Neural progenitor cell (in vitro differentiated cells): ENCODE results near the gene AP1S1. TPM values are rescaled to one million over a fixed set of nuclear protein-coding genes. Genes with fewer than 3 reads are reported as not detected.
A peak's percentile ranks its signal among the peaks of the same experiment; 100 is the strongest.
"Not testable (repeated sequence)": the region's sequence is repeated elsewhere in the genome, so short reads cannot be mapped to it uniquely, and the experiment has no call there.

Source experiments
- DNase-seq: peaks from one replicate; pipeline ENCODE4 v3.0.0-alpha.2; 2016; ENCODE audit warnings: low spot score
- H2AFZ ChIP-seq: fragments of 200-600 bp; sonication (generic); replicated peaks from 2 replicates; pipeline ENCODE4 v1.6.1; 2016; ENCODE audit warnings: antibody characterized with exemption
- H3F3A ChIP-seq: fragments of 200-600 bp; sonication (generic); 2 replicates; pipeline ENCODE4 v1.6.1; 2016; ENCODE audit warnings: antibody characterized with exemption, low read depth
- H3K27ac ChIP-seq: fragments of 200-600 bp; sonication (generic); 2 replicates; pipeline ENCODE4 v1.5.1; 2016; ENCODE audit warnings: mild to moderate bottlenecking
- H3K27me3 ChIP-seq: fragments of 200-600 bp; sonication (generic); 2 replicates; pipeline ENCODE4 v1.6.1; 2016; ENCODE audit warnings: mild to moderate bottlenecking, moderate library complexity
- H3K36me3 ChIP-seq: fragments of 200-600 bp; sonication (generic); 2 replicates; pipeline ENCODE4 v1.5.1; 2016
- H3K4me1 ChIP-seq: fragments of 200-600 bp; sonication (generic); 2 replicates; pipeline ENCODE4 v1.6.1; 2016; ENCODE audit warnings: mixed run types
- H3K4me2 ChIP-seq: fragments of 200-600 bp; sonication (generic); 2 replicates; pipeline ENCODE4 v1.6.1; 2016
- H3K4me3 ChIP-seq: fragments of 200-600 bp; sonication (generic); 2 replicates; pipeline ENCODE4 v1.5.1; 2016
- H3K79me2 ChIP-seq: fragments of 200-600 bp; sonication (generic); 2 replicates; pipeline ENCODE4 v1.6.1; 2016; ENCODE audit warnings: low read depth
- H3K9ac ChIP-seq: fragments of 200-600 bp; sonication (generic); 2 replicates; pipeline ENCODE4 v1.6.1; 2016
- H3K9me3 ChIP-seq: fragments of 200-600 bp; sonication (generic); 2 replicates; pipeline ENCODE4 v1.5.1; 2016; ENCODE audit warnings: low read depth
- H4K20me1 ChIP-seq: fragments of 200-600 bp; sonication (generic); 2 replicates; pipeline ENCODE4 v1.6.1; 2016; ENCODE audit warnings: low read depth
- H3K27ac Mint-ChIP-seq: 3 replicates; pipeline ENCODE4 v1.8.0; 2021; ENCODE audit warnings: mixed read lengths
- H3K27me3 Mint-ChIP-seq: 2 replicates; pipeline ENCODE4 v1.8.0; 2022; ENCODE audit warnings: low read depth, mild to moderate bottlenecking, inconsistent platforms, moderate library complexity, mixed read lengths; ENCODE audit not compliant: insufficient read depth
- H3K36me3 Mint-ChIP-seq: 3 replicates; pipeline ENCODE4 v1.8.0; 2021; ENCODE audit warnings: mixed read lengths
- H3K4me1 Mint-ChIP-seq: 3 replicates; pipeline ENCODE4 v1.8.0; 2021; ENCODE audit warnings: mixed read lengths
- H3K4me3 Mint-ChIP-seq: 3 replicates; pipeline ENCODE4 v1.8.0; 2021; ENCODE audit warnings: mild to moderate bottlenecking, moderate library complexity, mixed read lengths
- H3K9me3 Mint-ChIP-seq: 3 replicates; pipeline ENCODE4 v1.8.0; 2020; ENCODE audit warnings: mixed read lengths
- EZH2 ChIP-seq: fragments of 200-600 bp; sonication (generic); IDR thresholded peaks from 2 replicates; pipeline ENCODE4 v1.6.1; 2017; ENCODE audit warnings: antibody characterized with exemption, mild to moderate bottlenecking, moderate library complexity
- EZH2phosphoT487 ChIP-seq: fragments of 200-600 bp; sonication (generic); IDR thresholded peaks from 2 replicates; pipeline ENCODE4 v1.6.1; 2017; ENCODE audit warnings: antibody characterized with exemption
- total RNA-seq: library from RNA; depleted of rRNA; stranded (reverse); fragments of >200 nt; gene quantifications from 2 replicates; pipeline ENCODE4 v1.2.3, GENCODE V29; 2015; ENCODE audit warnings: low replicate concordance
- TF ChIP-seq, protein P1 (sequence below): fragments of 200-600 bp; sonication (generic); IDR thresholded peaks from 2 replicates; pipeline ENCODE4 v1.5.1; 2017; ENCODE audit warnings: antibody characterized with exemption, mild to moderate bottlenecking

The AP1S1 gene
- total RNA-seq, result 74.4 and 94.2 TPM in 2 replicates

GRCh38 chr7:101153969-101154692 lies at the start of gene AP1S1:
Gene AP1S1 (plus strand): TSS chr7:101154476. CDS start chr7:101154515, 39 bp downstream.
- peaks cover 9% of the 10 kb centered on the region for H3K36me3 Mint-ChIP-seq
- Histone ChIP-seq H3K9me3 (no peaks in the 10 kb centered on the region), H3K79me2 (peaks cover 8% of the 10 kb centered on the region), H3K27ac (no peak within 1 kb of the TSS), H3K4me2 (peak within 1 kb of the TSS; percentile 85), H3K27me3 (no peaks in the 10 kb centered on the region), H3K36me3 (no peaks in the 10 kb centered on the region), H3K9ac (no peak within 1 kb of the TSS), H4K20me1 (no peaks in the 10 kb centered on the region), H3F3A (peaks cover 21% of the 10 kb centered on the region), H3K4me3 (peak within 1 kb of the TSS; percentile 86), H2AFZ (no peak within 1 kb of the TSS), H3K4me1 (peaks cover 7% of the 10 kb centered on the region)
- peak; percentile 100 for DNase-seq
- peaks cover 9% of the 10 kb centered on the region for H3K27me3 Mint-ChIP-seq
- TF ChIP-seq EZH2 (no peak), EZH2phosphoT487 (no peak)
- TF ChIP-seq, protein P1, sequence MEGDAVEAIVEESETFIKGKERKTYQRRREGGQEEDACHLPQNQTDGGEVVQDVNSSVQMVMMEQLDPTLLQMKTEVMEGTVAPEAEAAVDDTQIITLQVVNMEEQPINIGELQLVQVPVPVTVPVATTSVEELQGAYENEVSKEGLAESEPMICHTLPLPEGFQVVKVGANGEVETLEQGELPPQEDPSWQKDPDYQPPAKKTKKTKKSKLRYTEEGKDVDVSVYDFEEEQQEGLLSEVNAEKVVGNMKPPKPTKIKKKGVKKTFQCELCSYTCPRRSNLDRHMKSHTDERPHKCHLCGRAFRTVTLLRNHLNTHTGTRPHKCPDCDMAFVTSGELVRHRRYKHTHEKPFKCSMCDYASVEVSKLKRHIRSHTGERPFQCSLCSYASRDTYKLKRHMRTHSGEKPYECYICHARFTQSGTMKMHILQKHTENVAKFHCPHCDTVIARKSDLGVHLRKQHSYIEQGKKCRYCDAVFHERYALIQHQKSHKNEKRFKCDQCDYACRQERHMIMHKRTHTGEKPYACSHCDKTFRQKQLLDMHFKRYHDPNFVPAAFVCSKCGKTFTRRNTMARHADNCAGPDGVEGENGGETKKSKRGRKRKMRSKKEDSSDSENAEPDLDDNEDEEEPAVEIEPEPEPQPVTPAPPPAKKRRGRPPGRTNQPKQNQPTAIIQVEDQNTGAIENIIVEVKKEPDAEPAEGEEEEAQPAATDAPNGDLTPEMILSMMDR, result no peak
- peak within 1 kb of the TSS; percentile 89 for H3K4me3 Mint-ChIP-seq
- peaks cover 3% of the 10 kb centered on the region for H3K9me3 Mint-ChIP-seq
- H3K4me1 Mint-ChIP-seq, result peaks cover 40% of the 10 kb centered on the region
- peak within 1 kb of the TSS; percentile 96 for H3K27ac Mint-ChIP-seq

GRCh38 chr7:101104799-101105198 lies 49.5 kb upstream of the AP1S1 start:
- H3K27ac Mint-ChIP-seq, result peak overlapping the region; percentile 85
- no peaks in the 10 kb centered on the region for H3K9me3 Mint-ChIP-seq
- no peak overlapping the region for H3K4me3 Mint-ChIP-seq
- no peak overlapping the region for H3K4me2 ChIP-seq
- no peaks in the 10 kb centered on the region for H3K36me3 ChIP-seq
- H3K79me2 ChIP-seq, result no peaks in the 10 kb centered on the region
- no peaks in the 10 kb centered on the region for H3K36me3 Mint-ChIP-seq
- TF ChIP-seq EZH2phosphoT487 (no peak), EZH2 (no peak)
- TF ChIP-seq, protein P1, result no peak
- DNase-seq, result no peak
- H3K27ac ChIP-seq, result no peak overlapping the region
- H3K4me3 ChIP-seq, result no peak overlapping the region
- H4K20me1 ChIP-seq, result no peaks in the 10 kb centered on the region
- no peak overlapping the region for H2AFZ ChIP-seq
- H3K27me3 ChIP-seq, result no peaks in the 10 kb centered on the region
- H3K27me3 Mint-ChIP-seq, result peaks cover 14% of the 10 kb centered on the region
- H3K9ac ChIP-seq, result no peak overlapping the region
- peaks cover 10% of the 10 kb centered on the region for H3K4me1 ChIP-seq
- H3K4me1 Mint-ChIP-seq, result peaks cover 48% of the 10 kb centered on the region
- peaks cover 4% of the 10 kb centered on the region for H3F3A ChIP-seq
- no peaks in the 10 kb centered on the region for H3K9me3 ChIP-seq

DNA sequence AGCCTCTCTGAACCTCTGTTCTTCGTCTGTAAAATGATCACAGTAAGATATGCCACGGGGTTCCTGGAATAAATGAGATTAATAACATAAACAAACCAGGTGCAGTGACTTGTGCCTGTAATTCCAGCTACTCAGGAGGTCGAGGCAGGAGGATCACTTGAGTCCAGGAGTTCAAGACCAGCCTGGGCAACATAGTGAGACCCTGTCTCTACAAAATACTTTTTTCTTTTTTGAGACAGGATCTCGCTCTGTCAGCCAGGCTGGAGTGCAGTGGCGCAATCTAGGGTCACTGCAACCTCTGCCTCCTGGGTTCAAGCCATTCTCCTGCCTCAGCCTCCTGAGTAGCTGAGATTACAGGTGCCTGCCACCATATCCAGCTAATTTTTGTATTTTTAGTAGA lies 49.0 kb upstream of the AP1S1 start:
- peak overlapping the region; percentile 85 for H3K27ac Mint-ChIP-seq
- H3K27ac ChIP-seq, H2AFZ ChIP-seq, H3K9ac ChIP-seq, H3K4me3 ChIP-seq, H3K36me3 ChIP-seq, H4K20me1 ChIP-seq, H3K4me1 ChIP-seq, H3K9me3 ChIP-seq, H3F3A ChIP-seq, H3K36me3 Mint-ChIP-seq, H3K4me2 ChIP-seq, H3K27me3 ChIP-seq, DNase-seq, H3K4me3 Mint-ChIP-seq, H3K9me3 Mint-ChIP-seq, H3K79me2 ChIP-seq: not testable (repeated sequence)
- peaks cover 14% of the 10 kb centered on the region for H3K27me3 Mint-ChIP-seq
- peaks cover 43% of the 10 kb centered on the region for H3K4me1 Mint-ChIP-seq

DNA sequence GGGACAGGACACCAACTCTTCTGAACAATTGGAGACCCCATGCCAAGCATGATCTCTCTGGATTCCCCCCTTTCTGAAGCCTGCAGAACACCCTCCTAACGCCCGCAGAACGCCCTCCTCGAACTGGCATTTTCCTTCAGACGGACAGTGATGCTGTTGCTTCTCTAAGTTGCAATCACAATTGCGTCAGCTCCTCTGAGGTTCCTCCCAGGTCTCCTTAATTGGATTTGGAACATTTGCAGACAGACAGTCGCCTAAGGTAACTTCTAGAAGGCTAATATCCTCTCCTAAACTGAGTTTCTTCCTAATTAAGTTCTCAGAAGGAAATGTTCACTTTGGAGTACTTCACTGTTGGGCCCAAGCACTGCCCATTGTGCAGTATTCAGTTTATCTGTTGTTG lies 47.9 kb upstream of the AP1S1 start:
- Mint-ChIP-seq H3K4me3 (peak overlapping the region; percentile 22), H3K4me1 (peaks cover 34% of the 10 kb centered on the region), H3K9me3 (no peaks in the 10 kb centered on the region), H3K36me3 (no peaks in the 10 kb centered on the region), H3K27me3 (peaks cover 11% of the 10 kb centered on the region), H3K27ac (no peak overlapping the region)
- Histone ChIP-seq H3K9ac (no peak overlapping the region), H3K27me3 (no peaks in the 10 kb centered on the region), H3K4me2 (no peak overlapping the region), H3F3A (no peaks in the 10 kb centered on the region), H3K4me1 (peaks cover 3% of the 10 kb centered on the region), H3K9me3 (no peaks in the 10 kb centered on the region), H2AFZ (no peak overlapping the region), H3K4me3 (no peak overlapping the region), H3K27ac (no peak overlapping the region), H3K36me3 (no peaks in the 10 kb centered on the region), H4K20me1 (no peaks in the 10 kb centered on the region), H3K79me2 (no peaks in the 10 kb centered on the region)
- DNase-seq, result no peak
- TF ChIP-seq EZH2phosphoT487 (no peak), EZH2 (no peak)
- TF ChIP-seq, protein P1, result no peak
